Measurements from ENCODE around the gene GYG1.
A peak's percentile ranks its signal among the peaks of the same experiment; 100 is the strongest.

GYG1 gene

GRCh38 chr3:148958696-148959095 is 32.6 kb upstream of the GYG1 start:
- Mint-ChIP-seq H3K27me3 (ENCODE audit: low read depth) (no peaks in the 10 kb centered on the region), H3K36me3 (ENCODE audit: low read depth) (no peaks in the 10 kb centered on the region), H3K27ac (no peak overlapping the region), H3K4me3 (no peak overlapping the region), H3K9me3 (no peaks in the 10 kb centered on the region), H3K4me1 (peaks cover 39% of the 10 kb centered on the region)
- no peak for TF ChIP-seq CTCF (IDR thresholded peaks at IDR 0.05; ENCODE audit: unreplicated experiment in 3 of 3)

GRCh38 chr3:148962513-148962912 is 28.8 kb upstream of the GYG1 start:
- H3K9me3 Mint-ChIP-seq = no peaks in the 10 kb centered on the region
- H3K4me3 Mint-ChIP-seq = no peak overlapping the region
- H3K27me3 Mint-ChIP-seq (ENCODE audit: low read depth) = no peaks in the 10 kb centered on the region
- H3K36me3 Mint-ChIP-seq (ENCODE audit: low read depth) = no peaks in the 10 kb centered on the region
- H3K27ac Mint-ChIP-seq = no peak overlapping the region
- no peak for TF ChIP-seq CTCF (IDR thresholded peaks at IDR 0.05; ENCODE audit: unreplicated experiment in 3 of 3)
- peaks cover 24% of the 10 kb centered on the region for H3K4me1 Mint-ChIP-seq

GRCh38 chr3:148964809-148965208 is 26.5 kb upstream of the GYG1 start:
- Mint-ChIP-seq H3K9me3 (no peaks in the 10 kb centered on the region), H3K27ac (peak overlapping the region in 2 of 3 experiments; percentile 2 to 19), H3K4me3 (no peak overlapping the region), H3K27me3 (ENCODE audit: low read depth) (no peaks in the 10 kb centered on the region), H3K4me1 (peaks cover 32% of the 10 kb centered on the region), H3K36me3 (ENCODE audit: low read depth) (no peaks in the 10 kb centered on the region)
- TF ChIP-seq CTCF (IDR thresholded peaks at IDR 0.05; ENCODE audit: unreplicated experiment in 3 of 3) = no peak

GRCh38 chr3:148968321-148968720 is 23.0 kb upstream of the GYG1 start:
- Mint-ChIP-seq H3K4me1 (peaks cover 34% of the 10 kb centered on the region), H3K9me3 (peaks cover 6% of the 10 kb centered on the region), H3K27ac (peak overlapping the region in 1 of 3 experiments; percentile 17), H3K27me3 (ENCODE audit: low read depth) (no peaks in the 10 kb centered on the region), H3K4me3 (no peak overlapping the region), H3K36me3 (ENCODE audit: low read depth) (no peaks in the 10 kb centered on the region)
- TF ChIP-seq CTCF (IDR thresholded peaks at IDR 0.05; ENCODE audit: unreplicated experiment in 3 of 3) = no peak

- Mint-ChIP-seq H3K27me3 (ENCODE audit: low read depth) (no peaks in the 10 kb centered on the region), H3K27ac (peak overlapping the region; percentile 53 to 75 (median 75)), H3K36me3 (ENCODE audit: low read depth) (no peaks in the 10 kb centered on the region), H3K9me3 (peaks cover 8% of the 10 kb centered on the region), H3K4me3 (no peak overlapping the region), H3K4me1 (peaks cover 31% of the 10 kb centered on the region)
- TF ChIP-seq CTCF (IDR thresholded peaks at IDR 0.05; ENCODE audit: unreplicated experiment in 3 of 3) = no peak
These were observed 21.1 kb upstream of the GYG1 start for GRCh38 chr3:148970271-148970670.

- no peak overlapping the region for H3K4me3 Mint-ChIP-seq
- no peaks in the 10 kb centered on the region for H3K27me3 Mint-ChIP-seq (ENCODE audit: low read depth)
- H3K27ac Mint-ChIP-seq = peak overlapping the region; percentile 53 to 75 (median 75)
- peaks cover 30% of the 10 kb centered on the region for H3K4me1 Mint-ChIP-seq
- no peak for TF ChIP-seq CTCF (IDR thresholded peaks at IDR 0.05; ENCODE audit: unreplicated experiment in 3 of 3)
- H3K9me3 Mint-ChIP-seq = peaks cover 8% of the 10 kb centered on the region
- no peaks in the 10 kb centered on the region for H3K36me3 Mint-ChIP-seq (ENCODE audit: low read depth)
These were observed 19.8 kb upstream of the GYG1 start for GRCh38 chr3:148971401-148972163.
